ENCODE data around the gene H6PD. TPM values are rescaled to one million over a fixed set of nuclear protein-coding genes. Genes with fewer than 3 reads are reported as not detected.

H6PD gene
- total and polyA plus RNA-seq, 4 donors = 21.5 to 59.8 (median 32.9) TPM

- TF ChIP-seq CTCF (IDR thresholded peaks at IDR 0.05; ENCODE audit: control extremely low read depth, extremely low read depth) = no peak
- no peaks in the 10 kb centered on the region for H3K27me3 ChIP-seq (ENCODE audit: control insufficient read depth in 3 of 3, insufficient read depth in 3 of 3, low read length in 2 of 3)
- H3K36me3 ChIP-seq (ENCODE audit: control insufficient read depth in 4 of 4, insufficient read depth in 4 of 4, low read length in 4 of 4) = peaks cover 0 to 7% (median 0%) of the 10 kb centered on the region in 4 donors
- H3K9me3 ChIP-seq (ENCODE audit: control insufficient read depth in 4 of 4, insufficient read depth in 3 of 4, low read length in 3 of 4) = no peaks in the 10 kb centered on the region
- ATAC-seq (ENCODE audit: insufficient read depth, low FRiP score) (peak; percentile 60), DNase-seq (peak in 2 of 3 donors; percentile 28 to 57)
- peak overlapping the region in 1 of 2 donors; percentile 33 for H3K9ac ChIP-seq (ENCODE audit: insufficient read depth in 1 of 2, low read length in 2 of 2)
- 41 to 55% methylated on average over 9 of the region's 9 CpGs for whole genome bisulfite sequencing, 2 donors
- peak overlapping the region in 1 of 2 donors; percentile 90 for H3K27ac ChIP-seq (ENCODE audit: low read depth in 1 of 2, low read length in 1 of 2)
- H3K4me3 ChIP-seq = no peak overlapping the region
- H3K4me1 ChIP-seq (ENCODE audit: control insufficient read depth in 5 of 5, insufficient read depth in 5 of 5, low read length in 5 of 5) = peaks cover 0 to 43% (median 8%) of the 10 kb centered on the region in 5 donors
These were observed 68.4 kb downstream of the H6PD start for GRCh38 chr1:9302745-9303524.

- TF ChIP-seq CTCF (IDR thresholded peaks at IDR 0.05; ENCODE audit: control extremely low read depth, extremely low read depth) = no peak
- Histone ChIP-seq H3K4me3 (no peak overlapping the region), H3K27ac (ENCODE audit: low read depth in 1 of 2, low read length in 1 of 2) (peak overlapping the region in 1 of 2 donors; percentile 90), H3K4me1 (ENCODE audit: control insufficient read depth in 5 of 5, insufficient read depth in 5 of 5, low read length in 5 of 5) (peaks cover 0 to 44% (median 8%) of the 10 kb centered on the region in 5 donors), H3K9ac (ENCODE audit: insufficient read depth in 1 of 2, low read length in 2 of 2) (no peak overlapping the region), H3K9me3 (ENCODE audit: control insufficient read depth in 4 of 4, insufficient read depth in 3 of 4, low read length in 3 of 4) (no peaks in the 10 kb centered on the region), H3K36me3 (ENCODE audit: control insufficient read depth in 4 of 4, insufficient read depth in 4 of 4, low read length in 4 of 4) (peaks cover 0 to 9% (median 0%) of the 10 kb centered on the region in 4 donors), H3K27me3 (ENCODE audit: control insufficient read depth in 3 of 3, insufficient read depth in 3 of 3, low read length in 2 of 3) (no peaks in the 10 kb centered on the region)
- 91 to 96% methylated on average over 6 of the region's 6 CpGs for WGBS, 2 donors
- no peak for ATAC-seq (ENCODE audit: insufficient read depth, low FRiP score)
- no peak for DNase-seq
These were observed 69.3 kb downstream of the H6PD start for GRCh38 chr1:9303916-9304315.

- Histone ChIP-seq H3K27me3 (ENCODE audit: control insufficient read depth in 3 of 3, insufficient read depth in 3 of 3, low read length in 2 of 3) (no peaks in the 10 kb centered on the region), H3K9ac (ENCODE audit: insufficient read depth in 1 of 2, low read length in 2 of 2) (no peak overlapping the region), H3K36me3 (ENCODE audit: control insufficient read depth in 4 of 4, insufficient read depth in 4 of 4, low read length in 4 of 4) (peaks cover 0 to 9% (median 0%) of the 10 kb centered on the region in 4 donors), H3K9me3 (ENCODE audit: control insufficient read depth in 4 of 4, insufficient read depth in 3 of 4, low read length in 3 of 4) (no peaks in the 10 kb centered on the region), H3K4me1 (ENCODE audit: control insufficient read depth in 5 of 5, insufficient read depth in 5 of 5, low read length in 5 of 5) (peaks cover 0 to 43% (median 8%) of the 10 kb centered on the region in 5 donors), H3K27ac (ENCODE audit: low read depth in 1 of 2, low read length in 1 of 2) (no peak overlapping the region), H3K4me3 (no peak overlapping the region)
- no peak for TF ChIP-seq CTCF (IDR thresholded peaks at IDR 0.05; ENCODE audit: control extremely low read depth, extremely low read depth)
- ATAC-seq (ENCODE audit: insufficient read depth, low FRiP score) = no peak
- DNase-seq = no peak
- WGBS, 2 donors = 93 to 97% methylated on average over 14 of the region's 14 CpGs
These were observed 70.6 kb downstream of the H6PD start for GRCh38 chr1:9305216-9305615.

All from lung (tissue), 12 donors.